SJCRH30 (cell line): ENCODE results near the gene CNOT1. TPM values are rescaled to one million over a fixed set of nuclear protein-coding genes. Genes with fewer than 3 reads are reported as not detected.
"Not testable (repeated sequence)": the region's sequence is repeated elsewhere in the genome, so short reads cannot be mapped to it uniquely, and the experiment has no call there.

Experiments used
- DNase-seq, 2 experiments: peaks; one replicate each; pipeline ENCODE4 v3.0.0-alpha.2; 2015 to 2020
- H3K27ac ChIP-seq: fragments of 250-450 bp; sonication (Bioruptor Pico); 2 replicates; pipeline ENCODE4 v1.5.1; 2020; ENCODE audit warnings: mild to moderate bottlenecking, moderate library complexity
- H3K27me3 ChIP-seq: fragments of 250-450 bp; sonication (Bioruptor Pico); 2 replicates; pipeline ENCODE4 v1.5.1; 2020; ENCODE audit warnings: mild to moderate bottlenecking, moderate library complexity
- H3K36me3 ChIP-seq: fragments of 250-450 bp; sonication (Bioruptor Pico); 2 replicates; pipeline ENCODE4 v1.5.1; 2020; ENCODE audit warnings: mild to moderate bottlenecking, moderate library complexity
- H3K4me1 ChIP-seq: fragments of 250-450 bp; sonication (Bioruptor Pico); 2 replicates; pipeline ENCODE4 v1.5.1; 2020; ENCODE audit warnings: mild to moderate bottlenecking, moderate library complexity
- H3K4me3 ChIP-seq: fragments of 250-450 bp; sonication (Bioruptor Pico); 2 replicates; pipeline ENCODE4 v1.5.1; 2020; ENCODE audit warnings: mild to moderate bottlenecking, moderate library complexity
- H3K9me3 ChIP-seq: fragments of 250-450 bp; sonication (Bioruptor Pico); replicated peaks from 2 replicates; pipeline ENCODE4 v1.5.1; 2020; ENCODE audit warnings: mild to moderate bottlenecking, moderate library complexity
- total RNA-seq: library from RNA; depleted of rRNA; stranded (reverse); fragments of >200 nt; shearing (Covaris generic); gene quantifications from 2 replicates; pipeline ENCODE4 v1.2.3, GENCODE V29; 2014; rRNA removed

The CNOT1 gene
- 281 and 284 TPM in 2 replicates for total RNA-seq

DNA sequence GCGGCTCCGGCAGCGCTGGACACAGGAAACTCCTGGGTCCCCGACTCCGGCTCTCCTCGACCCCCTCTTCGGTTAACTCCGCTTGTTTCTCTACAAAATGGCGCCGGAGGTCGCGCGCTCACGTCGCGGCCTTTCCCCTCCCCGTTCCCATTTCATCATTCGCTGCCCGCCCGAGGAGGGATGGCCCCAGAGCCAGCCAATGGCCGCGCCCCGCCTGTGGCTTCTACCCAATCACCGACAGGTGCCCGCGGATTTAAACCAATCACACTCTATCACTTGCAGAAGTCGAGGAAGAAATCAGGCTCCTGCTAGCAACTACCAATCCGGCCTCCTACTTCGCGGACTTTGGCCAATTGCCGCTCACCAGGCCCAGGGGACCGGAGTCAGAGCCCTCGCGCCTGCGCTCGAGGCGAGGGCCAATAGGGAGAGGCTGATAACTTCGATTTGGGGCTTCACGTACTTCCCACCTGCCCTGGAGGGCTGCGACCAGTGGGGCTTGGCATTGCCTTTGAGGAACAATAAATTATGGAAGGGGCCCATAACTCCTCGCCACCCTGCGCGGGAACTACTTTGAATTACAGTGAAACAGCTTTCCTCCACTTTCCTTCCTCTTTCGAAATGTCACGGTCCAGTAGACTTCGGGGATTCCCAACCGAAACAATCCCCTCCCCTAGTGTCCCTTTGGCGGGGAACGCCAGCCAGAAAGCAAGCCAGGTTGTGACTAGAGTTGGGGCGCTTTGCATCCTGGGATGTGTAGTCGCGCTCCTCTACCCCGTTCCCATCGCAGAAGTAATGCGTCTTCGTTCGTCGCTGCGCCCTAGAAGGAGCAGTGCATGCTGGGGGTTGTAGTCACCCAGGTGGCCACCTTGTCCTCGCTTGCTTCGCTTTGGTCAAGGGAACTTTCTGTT is at the start of gene CNOT1:
Gene CNOT1 (minus strand): TSS at position 94 of the 908 bp plus-strand sequence. CDS start 30,489 bp downstream, outside the sequence.
- Histone ChIP-seq H3K4me3 (peak within 1 kb of the TSS; percentile 90), H3K4me1 (0 out of 2 replicates have a peak, but pooled peaks cover 4% of the 10 kb centered on the region)

GRCh38 chr16:58678716-58679115 is 49.1 kb upstream of the CNOT1 start:
- H3K4me1 ChIP-seq = no peaks in the 10 kb centered on the region
- H3K9me3 ChIP-seq = no peaks in the 10 kb centered on the region
- no peak for DNase-seq
- no peaks in the 10 kb centered on the region for H3K27me3 ChIP-seq
- no peaks in the 10 kb centered on the region; the same call in 1 of the 2 replicates for H3K36me3 ChIP-seq
- no peak overlapping the region for H3K27ac ChIP-seq
- no peak overlapping the region for H3K4me3 ChIP-seq

More for the DNA sequence above, at the start of gene CNOT1:
- no peaks in the 10 kb centered on the region for H3K27me3 ChIP-seq
- DNase-seq = peak; percentile 99 to 100
- no peaks in the 10 kb centered on the region for H3K9me3 ChIP-seq
- H3K36me3 ChIP-seq = peaks cover 2% of the 10 kb centered on the region; the same call in 1 of the 2 replicates
- H3K27ac ChIP-seq = peak within 1 kb of the TSS; percentile 89

GRCh38 chr16:58678269-58678668 is 48.6 kb upstream of the CNOT1 start:
- Histone ChIP-seq H3K4me1 (no peaks in the 10 kb centered on the region), H3K27ac (no peak overlapping the region), H3K9me3 (no peaks in the 10 kb centered on the region), H3K36me3 (no peaks in the 10 kb centered on the region; the same call in 1 of the 2 replicates), H3K4me3 (no peak overlapping the region), H3K27me3 (no peaks in the 10 kb centered on the region)
- no peak for DNase-seq

DNA sequence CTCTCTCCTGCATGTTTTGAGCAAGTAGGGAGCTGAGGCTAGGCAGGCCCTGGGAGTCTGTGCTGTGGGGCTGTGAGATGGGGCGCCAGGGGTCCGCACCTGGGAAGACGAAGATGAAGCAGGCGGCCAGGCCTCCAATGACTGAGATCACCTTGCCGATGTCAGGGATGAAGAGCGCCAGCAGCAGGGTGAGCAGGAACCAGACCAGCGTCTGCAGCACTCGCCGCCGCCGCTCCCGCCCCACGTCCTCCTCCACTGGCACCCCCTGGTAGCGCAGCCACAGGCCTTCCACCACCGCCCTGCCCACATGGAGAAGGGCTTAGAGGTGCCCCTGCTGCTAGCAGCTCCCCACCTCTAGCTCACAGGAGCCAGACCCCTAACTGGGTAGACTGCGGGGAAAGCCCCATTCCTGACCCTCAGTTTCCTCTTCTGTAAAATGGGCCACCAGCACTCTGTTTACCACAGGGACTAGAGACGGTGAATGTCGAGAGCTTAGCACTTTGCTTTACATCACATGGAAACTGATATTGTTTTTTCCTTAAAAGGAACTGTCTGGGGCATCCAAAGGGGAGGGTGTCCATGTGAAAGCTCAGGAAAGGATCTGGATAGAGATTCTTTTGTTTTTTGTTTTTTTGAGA is 41.4 kb upstream of the CNOT1 start:
- no peaks in the 10 kb centered on the region for H3K9me3 ChIP-seq
- H3K36me3 ChIP-seq = peaks cover 2% of the 10 kb centered on the region; the same call in 1 of the 2 replicates
- H3K27ac ChIP-seq = no peak overlapping the region
- H3K27me3 ChIP-seq = no peaks in the 10 kb centered on the region
- no peak for DNase-seq
- no peak overlapping the region for H3K4me3 ChIP-seq
- H3K4me1 ChIP-seq = no peaks in the 10 kb centered on the region; the same call in 1 of the 2 replicates

DNA sequence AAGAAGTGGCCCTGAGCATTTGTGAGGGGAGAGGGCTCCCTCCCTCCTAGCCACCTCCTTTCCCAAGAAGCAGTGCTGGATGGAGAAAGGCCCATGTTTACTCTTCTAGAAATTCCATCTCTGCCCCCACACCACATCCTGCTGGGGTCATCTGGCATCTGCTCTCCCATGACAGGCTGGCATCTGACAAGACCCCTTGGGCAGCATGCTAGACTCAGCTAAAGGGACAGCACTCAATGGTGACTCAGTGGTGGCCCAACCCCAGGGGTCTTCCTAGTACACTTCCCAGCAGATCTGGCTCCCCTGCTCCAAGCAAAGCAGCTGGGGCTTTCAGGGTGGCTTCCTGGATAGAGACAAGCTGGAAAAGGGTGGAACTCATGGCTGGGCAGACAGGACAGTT is 40.6 kb upstream of the CNOT1 start:
- Histone ChIP-seq H3K4me1 (no peaks in the 10 kb centered on the region; the same call in 1 of the 2 replicates), H3K27ac (no peak overlapping the region), H3K9me3 (no peaks in the 10 kb centered on the region), H3K36me3 (0 out of 2 replicates have a peak, but pooled peaks cover 2% of the 10 kb centered on the region), H3K27me3 (no peaks in the 10 kb centered on the region), H3K4me3 (no peak overlapping the region)
- DNase-seq = peak in 1 of 2 experiments; percentile 23

DNA sequence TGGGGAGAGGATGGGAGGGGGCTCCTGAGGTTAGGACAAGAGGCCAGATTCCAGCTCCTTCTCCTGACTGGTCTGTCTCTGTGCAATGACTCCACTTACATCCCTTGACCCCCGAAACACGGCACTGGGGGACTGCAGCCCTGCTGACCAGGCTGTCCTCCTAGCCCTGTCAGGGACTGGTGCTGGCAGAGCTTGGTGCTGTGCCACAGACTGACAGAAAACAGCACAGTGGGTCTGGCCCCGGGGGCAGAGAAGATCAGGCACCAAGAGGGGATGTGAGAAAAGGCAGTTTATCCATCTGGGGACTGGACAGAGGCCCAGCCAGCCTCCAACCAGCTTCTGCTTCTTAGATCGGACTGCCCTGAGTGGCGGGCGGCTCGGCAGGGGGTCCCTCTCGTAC is 35.6 kb upstream of the CNOT1 start:
- DNase-seq = no peak
- no peak overlapping the region for H3K27ac ChIP-seq
- no peaks in the 10 kb centered on the region for H3K27me3 ChIP-seq
- H3K4me1 ChIP-seq = no peaks in the 10 kb centered on the region
- no peak overlapping the region for H3K4me3 ChIP-seq
- H3K9me3 ChIP-seq = no peaks in the 10 kb centered on the region
- 0 out of 2 replicates have a peak, but pooled peaks cover 2% of the 10 kb centered on the region for H3K36me3 ChIP-seq

- Histone ChIP-seq H3K36me3 (no peaks in the 10 kb centered on the region), H3K4me3 (no peak overlapping the region), H3K4me1 (no peaks in the 10 kb centered on the region), H3K27me3 (no peaks in the 10 kb centered on the region), H3K9me3 (no peaks in the 10 kb centered on the region), H3K27ac (no peak overlapping the region)
- peak; percentile 57 to 84 for DNase-seq
Measured at GRCh38 chr16:58661199-58661830, 31.7 kb upstream of the CNOT1 start.

GRCh38 chr16:58659911-58660310 is 30.3 kb upstream of the CNOT1 start:
- not testable (repeated sequence) for H3K36me3 ChIP-seq, H3K4me1 ChIP-seq, H3K9me3 ChIP-seq, H3K27me3 ChIP-seq, H3K4me3 ChIP-seq, H3K27ac ChIP-seq, DNase-seq

- Histone ChIP-seq H3K9me3 (no peaks in the 10 kb centered on the region), H3K4me1 (no peaks in the 10 kb centered on the region), H3K27ac (no peak overlapping the region), H3K4me3 (no peak overlapping the region), H3K27me3 (no peaks in the 10 kb centered on the region; the same call in 1 of the 2 replicates), H3K36me3 (no peaks in the 10 kb centered on the region)
- DNase-seq = no peak
Measured at GRCh38 chr16:58658796-58659211, 29.2 kb upstream of the CNOT1 start.

GRCh38 chr16:58656899-58657298 is 27.3 kb upstream of the CNOT1 start:
- no peak overlapping the region for H3K27ac ChIP-seq
- H3K4me3 ChIP-seq = no peak overlapping the region
- H3K36me3 ChIP-seq = no peaks in the 10 kb centered on the region
- H3K9me3 ChIP-seq = no peaks in the 10 kb centered on the region
- DNase-seq = no peak
- H3K4me1 ChIP-seq = peaks cover 2% of the 10 kb centered on the region; the same call in 1 of the 2 replicates
- H3K27me3 ChIP-seq = no peaks in the 10 kb centered on the region; the same call in 1 of the 2 replicates

DNA sequence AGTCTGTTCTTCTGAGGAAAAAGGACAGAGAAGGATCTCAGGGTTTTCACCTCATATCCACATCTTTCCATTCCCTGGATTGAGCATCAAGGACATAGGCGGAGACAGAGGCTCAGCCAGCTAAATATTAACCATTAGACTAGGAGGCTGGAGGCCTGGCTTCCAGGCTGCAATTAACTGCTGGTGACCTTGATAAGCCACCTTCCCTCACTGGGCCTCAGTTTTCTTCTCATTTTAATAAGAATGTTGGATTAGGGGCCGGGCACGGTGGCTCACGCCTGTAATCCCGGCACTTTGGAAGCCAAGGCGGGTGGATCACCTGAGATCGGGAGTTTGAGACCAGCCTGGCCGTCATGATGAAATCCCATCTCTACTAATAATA is 25.6 kb upstream of the CNOT1 start:
- Histone ChIP-seq H3K4me1 (peaks cover 2% of the 10 kb centered on the region; the same call in 1 of the 2 replicates), H3K9me3 (no peaks in the 10 kb centered on the region), H3K36me3 (no peaks in the 10 kb centered on the region), H3K27me3 (no peaks in the 10 kb centered on the region; the same call in 1 of the 2 replicates), H3K4me3 (no peak overlapping the region), H3K27ac (no peak overlapping the region)
- no peak for DNase-seq

DNA sequence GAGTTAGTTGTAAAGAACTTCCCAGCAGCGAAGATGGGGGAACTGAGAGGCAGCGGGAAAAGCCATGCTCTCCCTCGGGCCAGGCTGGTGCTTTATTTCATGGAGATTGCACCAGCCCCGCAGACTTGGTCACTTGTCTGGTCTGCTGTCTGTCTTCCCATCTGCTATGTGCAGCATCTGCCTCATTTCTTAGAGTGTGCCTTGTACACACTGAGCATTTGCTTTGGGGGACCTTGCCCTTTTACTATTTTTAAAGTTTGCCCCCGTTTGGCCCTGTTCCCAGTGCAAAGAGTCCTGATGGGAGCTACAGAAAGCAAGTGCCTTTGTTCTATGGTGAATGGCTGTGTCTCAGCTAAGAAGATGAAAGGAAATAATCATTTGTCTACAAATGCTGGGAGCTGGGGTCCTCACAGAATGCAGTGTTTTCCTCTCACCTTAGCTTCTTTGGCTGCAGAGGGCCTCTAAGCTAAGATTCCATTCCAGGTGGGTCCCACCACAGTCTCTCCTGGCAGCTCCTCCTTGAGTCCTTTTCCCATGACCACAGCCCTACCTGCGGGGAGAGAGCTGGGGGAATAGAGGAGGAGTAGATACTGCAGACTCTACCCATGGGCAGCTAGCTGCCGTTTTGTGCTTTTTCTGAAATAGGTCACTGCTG is 25.1 kb upstream of the CNOT1 start:
- Histone ChIP-seq H3K4me1 (peaks cover 2% of the 10 kb centered on the region; the same call in 1 of the 2 replicates), H3K36me3 (no peaks in the 10 kb centered on the region), H3K27ac (no peak overlapping the region), H3K9me3 (no peaks in the 10 kb centered on the region), H3K4me3 (no peak overlapping the region), H3K27me3 (no peaks in the 10 kb centered on the region; the same call in 1 of the 2 replicates)
- no peak for DNase-seq

DNA sequence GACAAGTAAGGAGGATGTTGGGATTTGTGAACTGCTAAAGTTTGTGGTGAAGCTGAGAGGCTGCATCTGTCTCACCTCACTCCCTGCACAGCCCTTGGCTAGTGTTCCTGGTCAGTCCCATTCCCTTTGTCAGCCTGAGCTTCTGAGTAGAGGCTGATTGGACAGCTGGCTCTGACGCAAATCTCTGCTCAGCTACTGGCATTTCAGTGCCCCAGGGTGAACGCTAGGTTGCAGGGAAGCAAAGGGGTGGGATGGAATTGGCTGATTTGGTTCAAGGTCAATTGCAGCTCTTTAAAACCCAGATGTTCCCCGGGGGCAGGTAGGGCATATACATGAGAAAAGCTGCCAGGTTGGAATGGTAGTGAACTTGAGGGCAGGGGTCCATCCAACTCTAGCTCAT is 23.1 kb upstream of the CNOT1 start:
- Histone ChIP-seq H3K27ac (no peak overlapping the region), H3K9me3 (no peaks in the 10 kb centered on the region), H3K27me3 (no peaks in the 10 kb centered on the region; the same call in 1 of the 2 replicates), H3K4me3 (no peak overlapping the region), H3K36me3 (no peaks in the 10 kb centered on the region), H3K4me1 (peaks cover 6% of the 10 kb centered on the region)
- peak; percentile 68 to 82 for DNase-seq

GRCh38 chr16:58651965-58652348 is 22.3 kb upstream of the CNOT1 start:
- Histone ChIP-seq H3K4me1 (peaks cover 6% of the 10 kb centered on the region), H3K27ac (no peak overlapping the region), H3K27me3 (no peaks in the 10 kb centered on the region; the same call in 1 of the 2 replicates), H3K36me3 (no peaks in the 10 kb centered on the region), H3K4me3 (no peak overlapping the region), H3K9me3 (no peaks in the 10 kb centered on the region)
- DNase-seq = no peak
